Coronary artery (tissue), 2 donors: ENCODE data around the gene MYG1.

ENCODE experiments used
- DNase-seq: peaks from one replicate; pipeline ENCODE4 v3.0.0-alpha.2; 2017; ENCODE audit warnings: low spot score
- H3K27ac ChIP-seq, 2 donors: fragments of 200-600 bp; sonication (generic); one replicate each; pipeline ENCODE4 v1.5.1; 2016 to 2019
- H3K4me3 ChIP-seq: fragments of 200-600 bp; sonication (generic); 2 replicates; pipeline ENCODE4 v1.5.1; 2016; ENCODE audit warnings: mild to moderate bottlenecking, moderate library complexity
- CTCF ChIP-seq: fragments of 200-600 bp; sonication (generic); IDR thresholded peaks from one replicate; pipeline ENCODE4 v1.5.1; 2019; ENCODE audit warnings: antibody characterized with exemption

The MYG1 gene

GRCh38 chr12:53320352-53321195, 21.1 kb downstream of the MYG1 start:
- DNase-seq, result no peak
- no peak for TF ChIP-seq CTCF
- peak overlapping the region; percentile 90 to 91 for H3K27ac ChIP-seq
- H3K4me3 ChIP-seq, result peak overlapping the region; percentile 82

GRCh38 chr12:53324113-53324778, 24.8 kb downstream of the MYG1 start:
- Histone ChIP-seq H3K4me3 (peak overlapping the region; percentile 87), H3K27ac (peak overlapping the region; percentile 83 to 95)
- TF ChIP-seq CTCF, result no peak
- DNase-seq, result peak; percentile 72

GRCh38 chr12:53324779-53325510, 25.4 kb downstream of the MYG1 start:
- peak overlapping the region; percentile 87 for H3K4me3 ChIP-seq
- DNase-seq, result peak; percentile 96
- peak overlapping the region; percentile 83 to 95 for H3K27ac ChIP-seq
- TF ChIP-seq CTCF, result peak; percentile 71

GRCh38 chr12:53325511-53326061, 26.1 kb downstream of the MYG1 start:
- Histone ChIP-seq H3K27ac (peak overlapping the region; percentile 83 to 95), H3K4me3 (peak overlapping the region; percentile 87)
- DNase-seq, result peak; percentile 77

GRCh38 chr12:53326460-53327185, 27.1 kb downstream of the MYG1 start:
- H3K4me3 ChIP-seq, result no peak overlapping the region
- TF ChIP-seq CTCF, result no peak
- peak; percentile 58 for DNase-seq
- no peak overlapping the region for H3K27ac ChIP-seq

More at GRCh38 chr12:53325511-53326061, 26.1 kb downstream of the MYG1 start:
- TF ChIP-seq CTCF, result no peak

GRCh38 chr12:53327435-53328042, 28.0 kb downstream of the MYG1 start:
- peak; percentile 57 for DNase-seq
- Histone ChIP-seq H3K4me3 (no peak overlapping the region), H3K27ac (no peak overlapping the region)
- no peak for TF ChIP-seq CTCF
